Stimulated activated CD4-positive, alpha-beta T cell treated with anti-CD3 and anti-CD28 coated beads, TNF-alpha, amount 100 ng/mL, for 1 hour (primary cell): ENCODE data around the gene PALB2.
"Not testable (repeated sequence)": the region's sequence is repeated elsewhere in the genome, so short reads cannot be mapped to it uniquely, and the experiment has no call there.

ENCODE experiments used
- DNase-seq, 3 donors: peaks; one replicate each; pipeline ENCODE4 v3.0.0-alpha.2; 2020; ENCODE audit warnings: low read depth in 3 of 3, low spot score in 1 of 3

PALB2 gene

GRCh38 chr16:23584186-23585076 is 56.7 kb downstream of the PALB2 start:
- DNase-seq: no peak

- not testable (repeated sequence) for DNase-seq
Measured at GRCh38 chr16:23583271-23583670, 57.8 kb downstream of the PALB2 start.

GRCh38 chr16:23581764-23582163 is 59.3 kb downstream of the PALB2 start:
- DNase-seq: no peak

- DNase-seq: no peak
Measured at GRCh38 chr16:23580391-23580790, 60.7 kb downstream of the PALB2 start.

GRCh38 chr16:23579371-23579770 is 61.7 kb downstream of the PALB2 start:
- DNase-seq: no peak

- no peak for DNase-seq
Measured at GRCh38 chr16:23578101-23578830, 62.8 kb downstream of the PALB2 start.

- DNase-seq: no peak
Measured at GRCh38 chr16:23577493-23577892, 63.6 kb downstream of the PALB2 start.

GRCh38 chr16:23575834-23576233 is 65.3 kb downstream of the PALB2 start:
- no peak for DNase-seq

- no peak for DNase-seq
Measured at GRCh38 chr16:23573817-23574216, 67.3 kb downstream of the PALB2 start.

- DNase-seq: no peak
Measured at GRCh38 chr16:23572394-23572793, 68.7 kb downstream of the PALB2 start.

GRCh38 chr16:23571895-23572294 is 69.2 kb downstream of the PALB2 start:
- DNase-seq: no peak

GRCh38 chr16:23570992-23571632 is 70.0 kb downstream of the PALB2 start:
- no peak for DNase-seq

- DNase-seq: no peak
Measured at GRCh38 chr16:23567602-23568001, 73.5 kb downstream of the PALB2 start.

GRCh38 chr16:23566724-23567123 is 74.4 kb downstream of the PALB2 start:
- no peak for DNase-seq

- DNase-seq: no peak
Measured at GRCh38 chr16:23564575-23565363, 76.3 kb downstream of the PALB2 start.

GRCh38 chr16:23563186-23563585 is 77.9 kb downstream of the PALB2 start:
- DNase-seq: no peak

- DNase-seq: no peak
Measured at GRCh38 chr16:23562505-23562904, 78.6 kb downstream of the PALB2 start.

- no peak for DNase-seq
Measured at GRCh38 chr16:23561586-23561985, 79.5 kb downstream of the PALB2 start.

GRCh38 chr16:23557779-23558702 is 83.1 kb downstream of the PALB2 start:
- DNase-seq: peak in 1 of 3 donors; percentile 4
